ENCODE measurements around the gene PARD3B.
"Not testable (repeated sequence)": the region's sequence is repeated elsewhere in the genome, so short reads cannot be mapped to it uniquely, and the experiment has no call there.

The PARD3B gene

DNA sequence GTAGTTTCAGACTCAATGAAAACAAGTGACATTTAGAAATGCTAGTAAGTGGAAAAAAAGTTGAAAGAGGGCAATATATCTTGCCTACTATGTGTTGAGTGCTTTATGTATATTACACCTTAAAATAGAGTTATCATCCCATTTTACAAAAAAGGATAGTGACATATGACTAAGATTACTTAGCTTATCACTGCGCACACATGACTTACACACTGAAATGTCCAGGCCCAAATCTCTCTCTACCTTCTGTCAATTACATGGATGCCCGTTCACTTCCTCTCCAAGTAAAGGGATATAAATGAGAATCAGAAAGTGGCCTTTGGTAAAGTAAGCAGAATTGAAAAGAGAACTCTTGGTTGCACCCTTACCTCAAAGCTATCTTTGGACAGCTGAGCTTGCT lies 3.6 kb upstream of the PARD3B start:
- DNase-seq = no peak

DNA sequence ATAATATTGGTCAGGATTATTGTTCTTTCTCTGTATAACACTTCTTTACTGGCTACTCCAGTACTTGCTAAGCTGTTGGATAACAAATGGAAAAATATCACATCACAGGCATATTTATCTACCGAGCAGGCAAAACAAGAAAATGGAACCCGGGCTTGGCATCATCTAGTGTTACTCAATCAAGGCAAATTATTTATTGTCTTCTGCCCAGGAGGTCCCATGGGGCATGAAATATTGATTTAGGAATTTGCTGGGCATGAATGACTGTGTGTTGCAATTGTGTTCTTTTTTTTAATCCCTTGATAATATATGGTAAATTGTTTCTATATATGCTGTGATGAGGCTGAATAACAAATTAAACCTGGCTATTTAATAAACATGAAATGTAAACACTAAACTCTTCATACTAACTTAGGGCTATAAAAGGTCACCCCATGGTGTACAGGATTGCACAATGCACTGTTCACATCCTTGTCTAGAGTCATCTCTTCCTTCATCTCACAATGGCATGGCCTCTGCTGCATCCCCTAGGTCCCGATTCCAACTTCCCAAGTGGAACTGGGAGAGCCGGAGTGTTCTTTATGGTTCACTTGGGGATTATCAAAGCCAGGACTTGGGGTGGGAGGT lies 2.2 kb upstream of the PARD3B start:
- no peak for DNase-seq

DNA sequence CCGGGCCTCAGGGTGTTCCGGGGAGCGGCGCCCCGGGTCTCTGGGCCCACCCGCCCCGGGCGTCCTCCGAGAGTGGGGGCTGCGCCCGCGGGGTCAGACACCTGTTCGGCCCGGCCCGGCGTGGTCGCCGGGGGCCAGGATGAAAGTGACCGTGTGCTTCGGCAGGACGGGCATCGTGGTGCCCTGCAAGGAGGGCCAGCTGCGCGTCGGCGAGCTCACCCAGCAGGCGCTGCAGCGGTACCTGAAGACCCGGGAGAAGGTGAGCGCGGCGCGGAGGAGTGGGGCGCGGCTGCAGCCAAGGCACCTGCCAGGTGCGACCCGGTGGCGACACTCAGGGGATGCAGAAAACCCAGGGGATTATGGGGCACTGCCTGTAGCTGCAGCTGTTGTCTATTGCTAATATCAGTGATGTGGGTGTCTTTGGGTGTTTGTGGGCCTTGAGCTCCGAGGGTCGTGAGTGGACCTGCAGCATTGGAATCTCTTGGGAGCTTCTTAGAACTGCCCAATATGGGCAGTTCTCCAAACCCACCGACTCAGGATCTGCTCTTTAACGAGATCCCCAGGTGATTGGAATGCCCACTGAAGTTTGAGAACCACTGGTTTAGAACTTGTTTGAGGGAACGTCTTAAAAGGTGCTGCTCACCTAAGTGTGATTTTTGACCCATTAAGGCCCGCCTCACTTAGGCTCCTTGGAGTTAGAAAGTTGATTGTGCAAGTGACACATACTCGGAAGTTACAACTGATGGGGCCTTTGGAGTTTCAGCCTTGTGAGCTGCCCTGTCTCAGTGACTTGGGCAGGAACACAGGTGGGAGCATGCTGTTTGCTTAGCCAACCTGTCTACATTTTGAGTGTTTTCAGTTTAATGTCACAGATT lies 823 bp downstream of the PARD3B start:
- DNase-seq = no peak

DNA sequence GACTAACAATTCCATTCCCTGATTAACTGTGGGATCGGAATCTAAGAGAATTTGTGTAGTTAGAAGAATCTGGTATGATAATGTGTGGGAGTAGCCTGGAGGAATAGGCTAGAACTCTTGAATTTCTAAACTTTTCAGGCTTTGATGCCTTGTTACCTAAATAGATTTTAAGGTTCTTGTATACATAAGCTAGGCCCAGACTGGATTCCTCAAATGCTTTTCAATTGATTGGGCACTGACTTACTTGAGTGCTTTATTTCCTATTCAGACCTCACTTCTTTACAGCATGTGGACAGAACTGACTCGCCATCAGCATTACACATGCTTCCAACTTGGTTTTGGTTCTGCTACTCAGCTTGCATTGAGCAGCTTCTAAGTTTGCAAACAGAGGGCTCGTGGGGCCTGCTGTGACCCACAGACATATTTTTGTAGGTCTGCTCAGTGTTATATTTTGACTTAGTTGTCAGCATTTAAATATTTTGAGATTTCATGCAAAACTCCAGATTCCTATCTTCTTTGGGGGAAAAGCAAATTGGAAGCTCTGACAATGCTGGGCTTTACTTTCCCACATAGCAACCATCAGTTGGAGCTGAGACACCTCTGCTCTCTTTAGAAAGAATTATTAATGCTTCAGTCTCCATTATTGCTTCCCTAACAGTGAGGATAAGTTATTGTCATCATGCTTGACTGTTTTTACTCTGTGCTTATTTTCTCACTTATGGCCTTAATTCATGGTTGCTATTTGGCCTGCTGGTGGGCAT lies 5.7 kb downstream of the PARD3B start:
- no peak for DNase-seq

DNA sequence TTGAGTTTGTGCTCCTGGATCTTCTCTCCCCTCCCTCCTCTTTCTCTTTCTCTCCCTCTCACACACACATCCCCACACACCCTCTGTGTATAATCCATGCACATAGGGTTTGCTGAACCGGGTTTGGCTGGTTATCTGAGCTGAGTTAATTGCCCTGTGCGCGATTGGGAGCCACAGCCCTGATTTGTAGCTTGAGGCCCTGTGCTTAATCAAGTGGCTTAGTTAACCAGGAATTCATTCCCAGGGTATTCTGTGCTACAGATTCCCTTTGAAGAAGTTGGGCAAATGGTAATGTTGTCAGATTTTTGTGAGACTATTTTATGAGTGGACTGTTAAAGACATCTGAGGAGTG lies 6.2 kb downstream of the PARD3B start:
- DNase-seq = no peak

DNA sequence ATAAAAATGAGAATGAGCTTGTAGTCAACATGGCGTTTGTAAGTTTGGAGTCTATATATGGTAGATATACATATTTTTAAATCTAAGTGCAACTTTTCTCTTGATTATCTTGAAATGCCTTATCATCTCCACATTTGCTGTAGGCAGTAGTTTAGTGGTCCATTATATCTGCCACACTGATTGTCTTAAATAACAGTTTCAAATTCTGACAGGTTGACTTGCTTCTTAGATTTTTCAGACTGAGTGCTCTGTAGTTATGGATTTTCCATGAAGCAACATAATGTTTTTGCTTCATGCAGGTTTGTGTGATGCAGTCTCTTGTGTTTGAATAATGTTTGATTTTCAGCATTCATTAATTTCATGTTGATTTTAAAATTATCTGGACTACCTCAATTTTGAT lies 12.3 kb downstream of the PARD3B start:
- no peak for DNase-seq

DNA sequence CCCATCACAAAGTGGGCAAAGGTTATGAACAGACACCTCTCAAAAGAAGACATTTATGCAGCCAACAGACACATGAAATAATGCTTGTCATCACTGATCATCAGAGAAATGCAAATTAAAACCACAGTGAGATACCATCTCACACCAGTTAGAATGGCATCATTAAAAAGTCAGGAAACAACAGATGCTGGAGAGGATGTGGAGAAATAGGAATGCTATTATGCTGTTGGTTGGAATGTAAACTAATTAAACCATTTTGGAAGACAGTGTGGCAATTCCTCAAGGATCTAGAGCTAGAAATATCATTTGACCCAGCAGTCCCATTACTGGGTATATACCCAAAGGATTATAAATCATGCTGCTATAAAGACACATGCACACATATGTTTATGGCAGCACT lies 14.1 kb downstream of the PARD3B start:
- not testable (repeated sequence) for DNase-seq

DNA sequence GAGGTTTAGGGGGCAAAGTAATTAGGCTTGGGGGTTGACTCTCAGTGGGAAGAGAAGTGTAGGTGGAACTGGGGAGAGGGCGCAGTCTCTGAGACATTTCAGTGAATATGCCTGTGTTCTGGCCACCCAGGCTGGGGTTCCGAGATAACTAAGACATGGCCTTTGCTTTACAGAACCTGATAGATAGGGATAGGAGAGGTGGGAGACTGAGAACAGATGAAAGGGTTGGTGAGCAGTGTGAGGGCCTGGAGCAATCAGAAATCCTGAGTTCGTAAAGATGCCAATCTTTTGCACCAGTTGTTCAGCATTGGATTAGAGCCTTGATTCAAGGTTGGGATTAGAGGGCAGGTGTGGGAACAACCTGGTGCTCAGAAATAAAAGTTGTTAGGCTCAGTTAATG lies 15.6 kb downstream of the PARD3B start:
- no peak for DNase-seq

DNA sequence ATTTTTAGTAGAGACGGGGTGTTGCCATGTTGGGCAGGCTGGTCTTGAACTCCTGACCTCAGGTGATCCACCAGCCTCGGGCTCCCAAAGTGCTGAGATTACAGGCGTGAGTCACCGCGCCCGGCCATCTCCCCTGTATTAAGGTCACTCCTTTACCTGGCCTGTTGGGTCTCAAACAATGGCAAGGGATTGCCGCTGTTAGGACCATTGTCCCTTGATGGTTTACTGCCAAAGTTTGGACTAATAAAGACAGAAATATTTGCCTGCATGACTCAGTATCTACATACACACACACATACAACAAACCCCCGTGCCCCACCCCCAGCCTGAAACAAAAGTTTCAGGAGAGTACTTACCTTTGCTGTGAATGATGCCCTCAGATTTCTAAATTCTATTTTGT lies 16.5 kb downstream of the PARD3B start:
- no peak for DNase-seq

DNA sequence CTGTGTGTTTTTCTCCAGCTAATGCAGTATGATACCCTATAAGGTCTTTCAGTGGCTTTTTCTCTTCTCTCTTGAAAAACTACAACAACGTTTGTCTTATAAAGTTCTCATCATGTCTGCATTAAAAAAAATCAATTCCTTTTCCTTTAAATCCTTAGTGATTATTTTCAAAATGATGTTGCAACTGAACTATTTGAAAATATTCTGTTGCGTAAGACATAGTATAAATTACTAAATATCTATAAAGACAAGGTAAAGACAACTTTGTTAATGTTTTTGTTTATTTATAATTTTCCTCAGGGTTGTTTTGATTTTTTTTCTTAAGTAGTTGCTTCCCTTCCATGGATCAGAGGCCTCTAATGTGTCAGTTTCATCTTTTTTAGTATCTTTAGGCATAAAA lies 21.2 kb downstream of the PARD3B start:
- no peak for DNase-seq

DNA sequence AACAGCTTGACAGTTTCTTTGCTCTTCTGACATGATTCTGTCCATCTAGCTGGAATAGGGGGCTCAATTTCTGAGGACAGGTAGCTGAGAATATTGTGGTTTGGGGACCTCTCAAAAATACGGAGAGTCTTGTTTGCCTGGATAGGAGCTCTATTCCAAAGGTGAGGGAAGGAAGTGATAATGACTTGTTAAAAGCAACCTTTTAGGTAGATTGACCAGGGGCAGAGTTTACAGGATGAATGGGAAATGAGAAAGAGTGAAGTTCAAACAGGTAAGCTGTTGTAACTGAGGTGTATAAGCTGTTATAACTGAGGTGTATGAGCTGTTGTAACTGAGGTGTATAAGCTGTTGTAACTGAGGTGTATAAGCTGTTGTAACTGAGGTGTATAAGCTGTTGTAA lies 25.1 kb downstream of the PARD3B start:
- DNase-seq = no peak

DNA sequence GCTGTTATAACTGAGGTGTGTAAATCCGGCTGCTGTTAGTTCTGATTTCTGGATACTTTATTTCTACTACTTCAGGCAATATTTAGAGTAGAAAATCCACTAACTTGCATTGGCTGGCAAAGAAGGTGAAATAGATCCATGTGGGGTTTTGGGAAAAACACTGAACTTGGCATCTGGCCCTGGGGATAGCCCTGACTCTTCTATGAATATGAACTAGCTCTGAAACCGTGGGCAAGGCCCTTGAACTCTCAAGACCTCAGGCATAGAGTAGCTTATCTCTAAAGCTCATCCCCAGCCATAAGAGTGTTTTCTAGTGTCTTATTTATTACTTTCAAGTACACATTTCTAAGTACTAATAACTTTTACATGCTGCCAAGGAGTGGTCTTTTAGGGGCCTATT lies 25.8 kb downstream of the PARD3B start:
- no peak for DNase-seq

DNA sequence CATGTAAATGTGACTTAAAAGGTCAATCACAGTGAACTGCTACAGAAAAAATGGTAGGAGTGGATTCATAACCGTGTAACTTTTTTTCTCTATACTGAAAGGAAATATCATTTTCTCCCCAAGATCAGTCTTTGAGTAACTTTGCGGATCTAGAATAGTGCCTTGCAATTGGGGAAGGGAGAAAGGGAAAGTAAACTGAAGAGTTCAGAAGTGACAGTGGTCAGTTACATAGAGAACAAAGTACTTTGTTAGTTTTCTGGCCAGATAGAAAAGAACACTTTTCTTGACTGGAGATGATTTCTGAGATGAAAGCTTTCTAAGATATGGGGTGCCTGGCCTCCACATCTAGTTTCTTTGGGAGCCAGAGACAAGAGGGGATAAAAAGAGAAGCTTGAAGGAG lies 26.6 kb downstream of the PARD3B start:
- DNase-seq = no peak

DNA sequence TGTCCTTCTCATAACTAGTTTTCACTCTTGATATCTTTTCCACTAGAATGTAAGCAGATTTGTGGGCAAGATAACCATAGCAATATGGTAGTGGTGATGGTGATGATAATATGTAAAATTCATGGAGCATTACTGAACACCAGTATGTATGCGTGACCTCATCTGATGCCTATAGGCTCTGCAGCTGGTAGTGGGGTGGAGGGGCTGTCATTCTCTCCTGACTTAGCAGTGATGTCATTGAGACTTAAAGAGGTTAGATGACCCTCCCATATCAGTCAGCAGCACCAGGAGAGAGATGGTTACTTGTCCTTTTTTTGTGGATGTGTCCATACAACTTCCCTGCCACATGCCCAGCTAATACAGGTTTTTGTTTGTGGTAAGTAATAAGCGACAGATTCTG lies 27.9 kb downstream of the PARD3B start:
- DNase-seq = no peak

DNA sequence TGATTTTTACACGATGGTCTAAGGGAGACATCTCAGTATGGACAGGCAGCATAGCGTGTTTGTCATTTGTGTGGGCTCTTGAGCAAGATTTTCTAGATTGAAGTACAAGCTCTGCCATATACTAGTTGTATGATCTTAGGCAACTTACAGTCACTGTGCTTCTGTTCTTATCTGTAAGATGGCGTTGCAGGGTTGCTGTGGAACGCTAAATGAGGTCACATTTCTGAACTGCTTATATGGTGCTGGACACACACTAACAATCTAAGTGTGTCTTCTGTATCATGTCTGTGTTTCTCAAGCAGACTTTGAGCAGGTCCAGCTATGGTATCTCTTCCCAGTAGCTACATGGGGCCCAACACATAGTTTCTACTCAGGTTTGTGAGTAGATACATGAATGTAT lies 29.2 kb downstream of the PARD3B start:
- DNase-seq = no peak

DNA sequence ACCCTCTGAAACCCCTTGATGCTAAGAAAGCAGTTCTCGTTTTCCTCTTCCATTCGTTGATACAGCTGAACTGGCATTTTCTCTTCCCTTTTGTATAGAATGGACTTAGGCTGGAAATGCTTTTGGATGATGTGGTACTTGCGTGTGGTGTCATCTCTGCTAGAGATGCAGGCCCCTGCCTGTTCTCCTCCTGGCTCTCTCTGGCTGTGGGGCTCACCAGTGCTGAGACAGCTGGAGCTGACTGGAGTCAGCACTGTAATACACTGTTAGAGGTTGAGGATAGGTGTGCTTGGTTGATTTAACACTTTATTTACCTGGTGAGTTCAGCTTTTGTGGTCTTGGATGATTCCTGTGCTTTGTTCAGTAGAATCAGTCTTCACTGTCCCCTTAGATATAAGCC lies 30.2 kb downstream of the PARD3B start:
- no peak for DNase-seq

DNA sequence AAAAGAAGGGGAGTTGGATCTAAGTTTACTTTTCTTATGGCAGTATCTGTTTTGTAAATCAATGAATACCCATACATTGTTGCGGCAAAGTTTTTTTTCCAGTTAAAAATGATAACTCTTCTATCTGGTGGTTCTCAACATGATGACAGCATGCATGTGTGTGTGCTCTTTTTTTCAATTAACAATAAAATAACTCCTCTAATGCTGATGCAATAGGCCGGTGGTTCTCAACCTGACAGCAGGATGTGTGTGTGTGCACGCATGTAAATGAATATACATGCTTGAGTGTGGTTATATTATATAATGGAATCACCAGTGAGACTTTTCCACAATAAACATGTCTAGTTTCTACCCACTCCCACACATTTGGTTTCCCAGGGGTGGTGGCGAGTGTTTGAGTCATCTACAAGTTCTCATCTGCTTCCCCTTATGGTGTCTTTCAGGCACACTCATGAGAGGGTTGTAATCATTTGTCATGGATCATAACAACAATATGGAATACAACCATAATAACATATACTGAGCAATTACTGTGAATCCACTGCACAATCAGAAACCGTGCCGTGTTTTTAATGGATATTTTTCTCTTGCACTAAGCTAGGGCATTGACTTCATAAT lies 31.2 kb downstream of the PARD3B start:
- DNase-seq = no peak

DNA sequence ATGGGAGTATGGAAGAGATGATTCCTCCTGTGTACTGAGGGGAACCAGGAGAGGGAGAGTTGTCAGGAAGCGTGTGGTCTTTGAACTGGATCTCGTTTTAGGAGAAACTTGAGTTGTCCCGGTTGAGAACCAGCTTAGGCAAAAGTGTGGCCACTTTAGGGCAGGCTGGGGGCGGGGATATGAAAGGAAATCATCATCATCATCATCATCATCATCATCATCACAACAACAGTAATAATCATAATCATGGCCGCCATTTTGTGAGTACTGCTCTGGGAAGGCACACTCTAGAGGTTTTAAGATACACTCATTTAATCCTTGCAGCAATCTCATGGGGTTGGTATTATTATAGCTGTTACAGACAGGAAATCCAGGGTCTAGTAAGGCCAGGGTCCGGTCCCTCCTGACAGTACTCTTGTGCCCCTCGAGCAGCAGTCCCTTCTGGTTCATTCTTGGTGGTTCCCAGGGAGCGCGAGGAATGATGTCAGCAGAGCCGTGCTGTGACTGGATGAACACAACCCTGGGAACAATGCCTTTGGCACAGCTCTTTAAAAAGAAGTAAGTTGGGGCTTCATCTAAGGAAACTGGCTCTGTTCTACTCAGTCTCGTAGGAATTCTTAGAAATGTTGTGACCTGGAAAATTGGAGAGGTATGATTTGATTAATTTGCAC lies 33.8 kb downstream of the PARD3B start:
- DNase-seq = no peak

DNA sequence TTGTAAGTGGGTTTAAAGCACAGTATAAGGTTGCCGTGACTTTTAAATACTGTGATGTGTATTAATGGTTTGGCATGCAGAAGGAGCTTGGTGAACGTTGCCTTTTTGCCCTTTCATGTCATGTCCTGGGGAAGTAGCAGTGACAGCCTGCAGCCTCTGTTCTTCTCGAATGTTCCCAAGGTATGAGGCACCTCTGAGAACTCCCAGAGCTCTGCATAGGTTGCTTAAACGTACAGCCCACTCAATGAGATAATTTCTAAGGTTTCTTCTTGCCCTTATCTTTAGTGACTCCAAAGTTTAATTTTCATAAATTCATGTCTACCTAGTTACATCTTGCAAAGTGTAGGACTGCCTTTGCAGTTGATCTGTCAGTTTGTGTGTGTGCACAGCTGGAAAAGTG lies 36.7 kb downstream of the PARD3B start:
- DNase-seq = no peak

DNA sequence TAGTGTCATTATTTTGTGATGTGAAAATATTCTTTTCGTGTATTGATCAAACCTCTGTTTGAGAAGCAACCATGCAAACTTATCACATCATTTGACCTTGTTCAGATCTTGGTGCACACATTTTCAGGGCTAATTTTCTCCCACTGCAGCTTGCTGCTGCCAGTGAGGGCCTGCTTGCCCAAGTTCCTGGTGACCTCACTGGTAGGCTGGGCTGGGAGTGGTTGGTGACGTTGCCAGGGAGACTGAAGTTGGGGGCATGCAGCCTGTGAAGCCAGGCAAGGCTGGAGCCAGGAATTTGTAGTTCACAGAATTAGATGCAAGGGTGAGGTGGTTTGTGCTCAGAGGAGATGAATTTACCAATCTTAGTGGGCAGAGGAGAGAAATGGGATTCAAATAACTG lies 38.5 kb downstream of the PARD3B start:
- DNase-seq = no peak

DNA sequence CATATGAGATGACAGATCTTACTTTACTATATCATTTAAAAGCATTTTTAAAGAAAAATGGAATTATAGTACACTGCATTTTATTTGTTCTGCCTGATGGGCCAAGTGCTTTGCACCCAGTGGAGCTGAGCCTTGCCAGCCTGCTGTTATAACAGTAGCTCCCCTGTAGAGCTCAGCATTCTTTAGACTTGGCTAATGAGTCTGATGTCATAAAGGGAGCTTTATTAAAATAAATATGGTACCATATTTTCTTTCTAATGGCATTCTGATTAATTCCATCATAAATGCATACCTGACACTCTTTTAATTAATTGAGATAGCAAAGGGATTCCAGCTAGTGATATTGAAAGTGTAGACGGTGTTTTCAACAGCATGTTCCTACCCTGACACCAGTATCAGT lies 40.7 kb downstream of the PARD3B start:
- DNase-seq = no peak

DNA sequence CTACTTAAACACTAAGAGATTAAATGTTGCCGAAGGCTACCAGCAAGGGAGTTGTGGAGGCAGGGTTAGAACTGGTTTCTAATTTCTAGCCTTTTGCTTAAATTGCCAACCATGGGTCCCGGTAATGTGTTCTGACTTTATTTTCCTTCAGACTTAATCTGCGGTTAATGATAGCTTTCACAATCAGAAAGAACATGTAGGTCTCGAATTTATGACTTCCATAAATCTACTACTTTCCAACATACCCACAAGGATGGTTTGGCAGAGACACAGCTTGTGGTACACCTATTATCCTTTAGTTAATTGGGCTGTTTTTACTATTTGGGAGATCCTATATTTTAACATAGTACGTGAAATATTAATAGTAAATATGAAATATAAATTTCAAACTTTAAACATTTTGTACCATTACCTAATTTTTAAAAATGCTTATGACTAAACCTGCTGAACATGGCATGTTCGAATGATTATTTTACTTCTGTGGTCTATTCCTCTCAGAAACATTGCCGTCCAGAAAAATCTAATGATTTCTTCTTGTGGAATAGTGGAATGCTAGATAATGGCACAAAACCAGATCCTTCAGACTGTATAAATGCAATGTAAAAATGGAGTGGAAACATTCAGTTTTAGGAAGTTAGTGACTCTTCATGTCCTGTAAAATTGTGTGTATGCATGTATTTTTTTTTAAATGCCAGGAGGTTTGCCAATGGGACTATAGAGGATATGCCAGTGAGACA lies 41.3 kb downstream of the PARD3B start:
- no peak for DNase-seq
